WTC11 (cell line): Measurements from ENCODE around the gene KAZN. TPM values are rescaled to one million over a fixed set of nuclear protein-coding genes. Genes with fewer than 3 reads are reported as not detected.

Experiments used
- ATAC-seq: fragments of 200-7000 bp; cut with Tn5 transposase; 2 replicates; pipeline ENCODE4 v1.10.0; 2021; ENCODE audit warnings: mild to moderate bottlenecking, moderate library complexity
- CTCF ChIA-PET: fragments of 300-600 bp; sonication (Branson Sonifier 250); formaldehyde crosslinking; loops from one replicate; lab custom pipeline; 2021; ENCODE audit warnings: antibody characterized with exemption; lab: Charles Lee
- POLR2A ChIA-PET: fragments of 350-600 bp; sonication (Branson Sonifier 250); formaldehyde crosslinking; loops from one replicate; lab custom pipeline; 2021; ENCODE audit warnings: antibody characterized with exemption; lab: Charles Lee
- DNase-seq: peaks from one replicate; pipeline ENCODE4 v3.0.0; 2021; ENCODE audit warnings: low spot score
- H3K27ac Mint-ChIP-seq: 2 replicates; pipeline ENCODE4 v1.8.0; 2021; ENCODE audit warnings: mixed read lengths
- H3K27me3 Mint-ChIP-seq: 2 replicates; pipeline ENCODE4 v1.8.0; 2021; ENCODE audit warnings: low read depth, mild to moderate bottlenecking, moderate library complexity, mixed read lengths
- H3K36me3 Mint-ChIP-seq: 2 replicates; pipeline ENCODE4 v1.8.0; 2021; ENCODE audit warnings: mixed read lengths
- H3K4me1 Mint-ChIP-seq: 2 replicates; pipeline ENCODE4 v1.8.0; 2022; ENCODE audit warnings: mixed read lengths
- H3K4me3 Mint-ChIP-seq: 2 replicates; pipeline ENCODE4 v1.8.0; 2021; ENCODE audit warnings: mild to moderate bottlenecking, moderate library complexity, mixed read lengths
- H3K9me3 Mint-ChIP-seq: 2 replicates; pipeline ENCODE4 v1.8.0; 2021; ENCODE audit warnings: mixed read lengths
- AFF4 ChIP-seq: sonication (generic); formaldehyde crosslinking; IDR thresholded peaks from 2 replicates; pipeline ENCODE4 v1.8.1; 2023; ENCODE audit warnings: mild to moderate bottlenecking, missing genetic modification reagents, borderline replicate concordance
- MXD4 ChIP-seq: fragments of 250-450 bp; sonication (Bioruptor Pico); IDR thresholded peaks from 2 replicates; pipeline ENCODE4 v1.8.0; 2021; ENCODE audit warnings: mild to moderate bottlenecking, moderate library complexity, borderline replicate concordance
- RORB ChIP-seq: fragments of 250-450 bp; sonication (Bioruptor Pico); IDR thresholded peaks from 2 replicates; pipeline ENCODE4 v1.9.0; 2021; ENCODE audit warnings: mild to moderate bottlenecking
- SP1 ChIP-seq: sonication (generic); formaldehyde crosslinking; conservative IDR thresholded peaks from 2 replicates; pipeline ENCODE4 v1.8.1; 2022; ENCODE audit warnings: missing genetic modification reagents
- TEAD4 ChIP-seq: sonication (generic); formaldehyde crosslinking; IDR thresholded peaks from 2 replicates; pipeline ENCODE4 v1.8.0; 2022; ENCODE audit warnings: mild to moderate bottlenecking, missing genetic modification reagents
- TP53 ChIP-seq: sonication (generic); formaldehyde crosslinking; IDR thresholded peaks from 2 replicates; pipeline ENCODE4 v1.8.1; 2023; ENCODE audit warnings: mild to moderate bottlenecking, missing genetic modification reagents
- ZNF232 ChIP-seq: sonication (generic); formaldehyde crosslinking; IDR thresholded peaks from 2 replicates; pipeline ENCODE4 v1.8.0; 2022; ENCODE audit warnings: mild to moderate bottlenecking, missing genetic modification reagents
- total RNA-seq: library from RNA; stranded (reverse); gene quantifications from 3 replicates; pipeline ENCODE4 v1.2.3, GENCODE V29; 2021
- TF ChIP-seq, protein P1 (sequence below): fragments of 250-450 bp; sonication (Bioruptor Pico); IDR thresholded peaks from 2 replicates; pipeline ENCODE4 v1.8.0; 2021; ENCODE audit warnings: mild to moderate bottlenecking
- TF ChIP-seq, protein P2 (sequence below): sonication (generic); formaldehyde crosslinking; IDR thresholded peaks from 2 replicates; pipeline ENCODE4 v1.8.1; 2023; ENCODE audit warnings: mild to moderate bottlenecking, moderate library complexity, missing genetic modification reagents
- TF ChIP-seq, protein P3 (sequence below): sonication (generic); formaldehyde crosslinking; IDR thresholded peaks from 2 replicates; pipeline ENCODE4 v1.8.1; 2022; ENCODE audit warnings: missing genetic modification reagents, borderline replicate concordance
- TF ChIP-seq, protein P4 (sequence below): fragments of 200-600 bp; IDR thresholded peaks from 2 replicates; pipeline ENCODE4 v1.8.0; 2022; ENCODE audit warnings: antibody characterized with exemption

The KAZN gene
- total RNA-seq, 1 experiment from 2014 or later = 19.9 TPM

GRCh38 chr1:15023976-15024375 is 425.5 kb downstream of the KAZN start (continued):
- TF ChIP-seq, protein P1, sequence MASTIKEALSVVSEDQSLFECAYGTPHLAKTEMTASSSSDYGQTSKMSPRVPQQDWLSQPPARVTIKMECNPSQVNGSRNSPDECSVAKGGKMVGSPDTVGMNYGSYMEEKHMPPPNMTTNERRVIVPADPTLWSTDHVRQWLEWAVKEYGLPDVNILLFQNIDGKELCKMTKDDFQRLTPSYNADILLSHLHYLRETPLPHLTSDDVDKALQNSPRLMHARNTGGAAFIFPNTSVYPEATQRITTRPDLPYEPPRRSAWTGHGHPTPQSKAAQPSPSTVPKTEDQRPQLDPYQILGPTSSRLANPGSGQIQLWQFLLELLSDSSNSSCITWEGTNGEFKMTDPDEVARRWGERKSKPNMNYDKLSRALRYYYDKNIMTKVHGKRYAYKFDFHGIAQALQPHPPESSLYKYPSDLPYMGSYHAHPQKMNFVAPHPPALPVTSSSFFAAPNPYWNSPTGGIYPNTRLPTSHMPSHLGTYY (CRISPR knock-in tag) = no peak
- TF ChIP-seq, protein P2, sequence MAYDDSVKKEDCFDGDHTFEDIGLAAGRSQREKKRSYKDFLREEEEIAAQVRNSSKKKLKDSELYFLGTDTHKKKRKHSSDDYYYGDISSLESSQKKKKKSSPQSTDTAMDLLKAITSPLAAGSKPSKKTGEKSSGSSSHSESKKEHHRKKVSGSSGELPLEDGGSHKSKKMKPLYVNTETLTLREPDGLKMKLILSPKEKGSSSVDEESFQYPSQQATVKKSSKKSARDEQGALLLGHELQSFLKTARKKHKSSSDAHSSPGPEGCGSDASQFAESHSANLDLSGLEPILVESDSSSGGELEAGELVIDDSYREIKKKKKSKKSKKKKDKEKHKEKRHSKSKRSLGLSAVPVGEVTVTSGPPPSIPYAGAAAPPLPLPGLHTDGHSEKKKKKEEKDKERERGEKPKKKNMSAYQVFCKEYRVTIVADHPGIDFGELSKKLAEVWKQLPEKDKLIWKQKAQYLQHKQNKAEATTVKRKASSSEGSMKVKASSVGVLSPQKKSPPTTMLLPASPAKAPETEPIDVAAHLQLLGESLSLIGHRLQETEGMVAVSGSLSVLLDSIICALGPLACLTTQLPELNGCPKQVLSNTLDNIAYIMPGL (CRISPR knock-in tag) = no peak
- TF ChIP-seq MXD4 = no peak
- TF ChIP-seq RORB (CRISPR knock-in tag) = no peak
- TF ChIP-seq, protein P3, sequence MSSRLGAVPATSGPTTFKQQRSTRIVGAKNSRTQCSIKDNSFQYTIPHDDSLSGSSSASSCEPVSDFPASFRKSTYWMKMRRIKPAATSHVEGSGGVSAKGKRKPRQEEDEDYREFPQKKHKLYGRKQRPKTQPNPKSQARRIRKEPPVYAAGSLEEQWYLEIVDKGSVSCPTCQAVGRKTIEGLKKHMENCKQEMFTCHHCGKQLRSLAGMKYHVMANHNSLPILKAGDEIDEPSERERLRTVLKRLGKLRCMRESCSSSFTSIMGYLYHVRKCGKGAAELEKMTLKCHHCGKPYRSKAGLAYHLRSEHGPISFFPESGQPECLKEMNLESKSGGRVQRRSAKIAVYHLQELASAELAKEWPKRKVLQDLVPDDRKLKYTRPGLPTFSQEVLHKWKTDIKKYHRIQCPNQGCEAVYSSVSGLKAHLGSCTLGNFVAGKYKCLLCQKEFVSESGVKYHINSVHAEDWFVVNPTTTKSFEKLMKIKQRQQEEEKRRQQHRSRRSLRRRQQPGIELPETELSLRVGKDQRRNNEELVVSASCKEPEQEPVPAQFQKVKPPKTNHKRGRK (CRISPR knock-in tag) = no peak
- no peak for TF ChIP-seq SP1 (CRISPR knock-in tag)

GRCh38 chr1:15026117-15026489 is 427.6 kb downstream of the KAZN start:
- CTCF ChIA-PET = interaction anchor here (0.8 to 2.9 kb wide), 8 partner anchors 11 to 247 kb away, joined by 3 to 19 read pairs (median 8); no protein-coding TSS in a partner anchor
- TF ChIP-seq TP53 (CRISPR knock-in tag) (no peak), TEAD4 (CRISPR knock-in tag) (no peak), AFF4 (CRISPR knock-in tag) (no peak), ZNF232 (CRISPR knock-in tag) (no peak)
- TF ChIP-seq, protein P1 (CRISPR knock-in tag) = no peak
- Mint-ChIP-seq H3K4me1 (peaks cover 63% of the 10 kb centered on the region), H3K9me3 (no peaks in the 10 kb centered on the region), H3K4me3 (no peak overlapping the region), H3K27me3 (no peaks in the 10 kb centered on the region), H3K27ac (no peak overlapping the region), H3K36me3 (no peaks in the 10 kb centered on the region)
- POLR2A ChIA-PET = no interaction called here
- no peak for ATAC-seq
- DNase-seq = no peak

DNA sequence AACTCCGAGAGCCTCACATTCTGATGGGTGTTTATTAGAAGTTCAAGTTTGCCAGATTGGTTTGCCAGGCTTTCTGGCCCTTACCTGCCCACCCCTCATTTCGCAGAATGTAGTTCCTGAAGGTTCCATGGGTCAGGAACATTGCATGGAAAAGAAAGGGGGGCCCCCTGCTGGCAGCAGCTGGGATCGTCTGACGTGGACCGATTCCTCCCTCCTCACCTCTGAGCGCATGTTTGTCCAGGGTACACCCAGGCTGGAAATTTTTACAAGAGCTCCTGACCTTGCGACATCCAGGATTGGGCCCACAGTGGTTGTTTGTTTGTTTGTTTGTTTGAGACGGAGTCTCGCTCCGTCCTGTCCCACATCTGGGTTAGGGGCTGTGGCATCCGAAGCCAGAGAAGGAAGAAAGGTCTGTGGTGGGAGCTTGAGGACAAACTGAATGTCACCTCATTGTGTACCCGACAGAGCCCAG is 429.1 kb downstream of the KAZN start:
- CTCF ChIA-PET = interaction anchor here (0.6 to 2.9 kb wide), 42 partner anchors 10 to 1261 kb away, joined by 3 to 19 read pairs (median 4); partner anchors contain the start of gene KAZN
- Mint-ChIP-seq H3K4me1 (peaks cover 54% of the 10 kb centered on the region), H3K27me3 (no peaks in the 10 kb centered on the region), H3K9me3 (no peaks in the 10 kb centered on the region), H3K4me3 (no peak overlapping the region), H3K27ac (no peak overlapping the region), H3K36me3 (no peaks in the 10 kb centered on the region)
- POLR2A ChIA-PET = interaction anchor here (0.5 kb wide), 1 partner anchor 574 kb away, joined by 3 read pairs; no protein-coding TSS in a partner anchor
- TF ChIP-seq, protein P4, sequence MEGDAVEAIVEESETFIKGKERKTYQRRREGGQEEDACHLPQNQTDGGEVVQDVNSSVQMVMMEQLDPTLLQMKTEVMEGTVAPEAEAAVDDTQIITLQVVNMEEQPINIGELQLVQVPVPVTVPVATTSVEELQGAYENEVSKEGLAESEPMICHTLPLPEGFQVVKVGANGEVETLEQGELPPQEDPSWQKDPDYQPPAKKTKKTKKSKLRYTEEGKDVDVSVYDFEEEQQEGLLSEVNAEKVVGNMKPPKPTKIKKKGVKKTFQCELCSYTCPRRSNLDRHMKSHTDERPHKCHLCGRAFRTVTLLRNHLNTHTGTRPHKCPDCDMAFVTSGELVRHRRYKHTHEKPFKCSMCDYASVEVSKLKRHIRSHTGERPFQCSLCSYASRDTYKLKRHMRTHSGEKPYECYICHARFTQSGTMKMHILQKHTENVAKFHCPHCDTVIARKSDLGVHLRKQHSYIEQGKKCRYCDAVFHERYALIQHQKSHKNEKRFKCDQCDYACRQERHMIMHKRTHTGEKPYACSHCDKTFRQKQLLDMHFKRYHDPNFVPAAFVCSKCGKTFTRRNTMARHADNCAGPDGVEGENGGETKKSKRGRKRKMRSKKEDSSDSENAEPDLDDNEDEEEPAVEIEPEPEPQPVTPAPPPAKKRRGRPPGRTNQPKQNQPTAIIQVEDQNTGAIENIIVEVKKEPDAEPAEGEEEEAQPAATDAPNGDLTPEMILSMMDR = peak; percentile 73
- TF ChIP-seq RORB (CRISPR knock-in tag) = no peak
- DNase-seq (peak; percentile 87), ATAC-seq (peak; percentile 78)
